Mesothelial cell of epicardium (in vitro differentiated cells): ENCODE measurements around the gene KCTD11. TPM values are rescaled to one million over a fixed set of nuclear protein-coding genes. Genes with fewer than 3 reads are reported as not detected.

Experiments used
- DNase-seq, 2 experiments: peaks; one replicate each; pipeline ENCODE4 v3.0.0; 2021; ENCODE audit warnings: low spot score in 2 of 2; ENCODE audit not compliant: unreplicated experiment in 2 of 2
- H3K27ac Mint-ChIP-seq: 2 replicates; pipeline ENCODE4 v1.8.0; 2021; ENCODE audit warnings: mixed read lengths
- H3K27me3 Mint-ChIP-seq: 2 replicates; pipeline ENCODE4 v1.8.0; 2021; ENCODE audit warnings: low read depth, mixed read lengths
- H3K36me3 Mint-ChIP-seq: 2 replicates; pipeline ENCODE4 v1.8.0; 2021; ENCODE audit warnings: mixed read lengths
- H3K4me1 Mint-ChIP-seq: 2 replicates; pipeline ENCODE4 v1.8.0; 2021; ENCODE audit warnings: mixed read lengths
- H3K4me3 Mint-ChIP-seq: 2 replicates; pipeline ENCODE4 v1.8.0; 2021; ENCODE audit warnings: mild to moderate bottlenecking, moderate library complexity, mixed read lengths
- H3K9me3 Mint-ChIP-seq: 2 replicates; pipeline ENCODE4 v1.8.0; 2021; ENCODE audit warnings: mixed read lengths
- CTCF ChIP-seq: fragments of 200-600 bp; sonication (generic); IDR thresholded peaks from one replicate; pipeline ENCODE4 v1.5.0; 2021; ENCODE audit warnings: antibody characterized with exemption; ENCODE audit not compliant: unreplicated experiment
- total RNA-seq: library from RNA; stranded (reverse); gene quantifications from 3 replicates; pipeline ENCODE4 v1.2.1, GENCODE V29; 2021

Gene KCTD11
- total RNA-seq, 1 donor from 2014 or later: 17.7 TPM

GRCh38 chr17:7346761-7347614, 5.0 kb upstream of the KCTD11 start:
- H3K36me3 Mint-ChIP-seq: no peaks in the 10 kb centered on the region
- H3K27ac Mint-ChIP-seq: peak overlapping the region; percentile 3
- no peaks in the 10 kb centered on the region for H3K9me3 Mint-ChIP-seq
- H3K4me1 Mint-ChIP-seq: peaks cover 23% of the 10 kb centered on the region
- no peak for TF ChIP-seq CTCF
- H3K4me3 Mint-ChIP-seq: no peak overlapping the region
- no peak for DNase-seq
- peaks cover 4% of the 10 kb centered on the region for H3K27me3 Mint-ChIP-seq

GRCh38 chr17:7347630-7348477, 4.1 kb upstream of the KCTD11 start:
- TF ChIP-seq CTCF: no peak
- no peaks in the 10 kb centered on the region for H3K36me3 Mint-ChIP-seq
- H3K4me3 Mint-ChIP-seq: no peak overlapping the region
- peak overlapping the region; percentile 69 for H3K27ac Mint-ChIP-seq
- H3K27me3 Mint-ChIP-seq: peaks cover 4% of the 10 kb centered on the region
- H3K4me1 Mint-ChIP-seq: peaks cover 30% of the 10 kb centered on the region
- DNase-seq: no peak
- H3K9me3 Mint-ChIP-seq: no peaks in the 10 kb centered on the region

- Mint-ChIP-seq H3K27me3 (peaks cover 1% of the 10 kb centered on the region), H3K4me1 (peaks cover 36% of the 10 kb centered on the region), H3K4me3 (no peak overlapping the region), H3K36me3 (no peaks in the 10 kb centered on the region), H3K27ac (peak overlapping the region; percentile 98), H3K9me3 (no peaks in the 10 kb centered on the region)
- DNase-seq: no peak
- no peak for TF ChIP-seq CTCF
These were observed 3.3 kb upstream of the KCTD11 start for GRCh38 chr17:7348478-7349242.

GRCh38 chr17:7352503-7352889, 534 bp downstream of the KCTD11 start:
- peak overlapping the region; percentile 82 for H3K4me3 Mint-ChIP-seq
- peak overlapping the region; percentile 94 for H3K27ac Mint-ChIP-seq
- peaks cover 58% of the 10 kb centered on the region for H3K4me1 Mint-ChIP-seq
- H3K36me3 Mint-ChIP-seq: no peaks in the 10 kb centered on the region
- H3K27me3 Mint-ChIP-seq: no peaks in the 10 kb centered on the region
- no peaks in the 10 kb centered on the region for H3K9me3 Mint-ChIP-seq
- DNase-seq: no peak
- TF ChIP-seq CTCF: peak; percentile 54

GRCh38 chr17:7352910-7353635, 1.1 kb downstream of the KCTD11 start:
- H3K4me1 Mint-ChIP-seq: peaks cover 54% of the 10 kb centered on the region
- H3K27ac Mint-ChIP-seq: peak overlapping the region; percentile 94
- peak overlapping the region; percentile 82 for H3K4me3 Mint-ChIP-seq
- H3K9me3 Mint-ChIP-seq: no peaks in the 10 kb centered on the region
- no peaks in the 10 kb centered on the region for H3K27me3 Mint-ChIP-seq
- no peak for DNase-seq
- H3K36me3 Mint-ChIP-seq: no peaks in the 10 kb centered on the region
- no peak for TF ChIP-seq CTCF
